ENCODE results near the gene CACNA1I. TPM values are rescaled to one million over a fixed set of nuclear protein-coding genes. Genes with fewer than 3 reads are reported as not detected.

The CACNA1I gene
- total and polyA plus RNA-seq, 2 of the 8 experiments (the other 6 are each of a cell fraction or from before 2014, with no cell fraction given) = 0.77 to 1.2 TPM

- no peak overlapping the region for H2BK15ac ChIP-seq (ENCODE audit: low read length)
- H3K4me3 ChIP-seq (ENCODE audit: extremely low read depth in 1 of 4, insufficient read depth in 2 of 4, low read depth in 3 of 4, low read length in 4 of 4) = no peak overlapping the region
- H3K4me2 ChIP-seq (ENCODE audit: insufficient read depth in 1 of 2, low read depth in 2 of 2, low read length in 2 of 2) = no peak overlapping the region
- no peaks in the 10 kb centered on the region for H3K9me3 ChIP-seq (ENCODE audit: insufficient read depth in 2 of 2, low read depth in 1 of 2, low read length in 1 of 2)
- no peaks in the 10 kb centered on the region for H3K79me1 ChIP-seq (ENCODE audit: low read depth, low read length)
- no peak overlapping the region for H3K18ac ChIP-seq (ENCODE audit: extremely low read depth, low read length)
- H3K27me3 ChIP-seq (replicated peaks in 1 of 4; ENCODE audit: control insufficient read depth in 3 of 4, extremely low read depth in 1 of 4, insufficient read depth in 3 of 4, low read length in 3 of 4) = no peaks in the 10 kb centered on the region
- no peaks in the 10 kb centered on the region for H3K36me3 ChIP-seq (ENCODE audit: control insufficient read depth in 2 of 4, insufficient read depth in 4 of 4, low read length in 3 of 4)
- no peak overlapping the region for H2AK5ac ChIP-seq (ENCODE audit: low read depth, low read length)
- TF ChIP-seq MAFK (IDR thresholded peaks at IDR 0.05; ENCODE audit: low read depth, low read length) = no peak
- no peak for TF ChIP-seq CEBPB (IDR thresholded peaks at IDR 0.05; ENCODE audit: low read depth, low read length)
- TF ChIP-seq CREB1 (IDR thresholded peaks at IDR 0.05) = no peak
- no peak for TF ChIP-seq CBX8 (IDR thresholded peaks at IDR 0.05; ENCODE audit: borderline replicate concordance, low read depth, low read length)
- no peak for TF ChIP-seq FOSL1 (IDR thresholded peaks at IDR 0.05; ENCODE audit: insufficient read depth, low read depth, low read length)
- TF ChIP-seq HDAC6 (IDR thresholded peaks at IDR 0.05; ENCODE audit: low read depth, low read length) = no peak
- no peak overlapping the region for H2BK120ac ChIP-seq (replicated peaks; ENCODE audit: low read depth, low read length)
- ChIA-PET POLR2A (ENCODE audit: partially characterized antibody) (no interaction called here), CTCF (ENCODE audit: partially characterized antibody) (interaction anchor here (0.9 to 1.4 kb wide), 4 partner anchors 10 to 190 kb away, joined by 3 to 5 read pairs (median 4); no protein-coding TSS in a partner anchor)
- H2BK12ac ChIP-seq (ENCODE audit: low read depth, low read length) = no peak overlapping the region
- H3K79me2 ChIP-seq (ENCODE audit: control insufficient read depth in 1 of 2, insufficient read depth in 2 of 2, low read length in 2 of 2) = no peaks in the 10 kb centered on the region
- H3K4ac ChIP-seq (replicated peaks; ENCODE audit: insufficient read length, low read depth, low read length) = no peak overlapping the region
- H3K4me1 ChIP-seq (replicated peaks in 1 of 4; ENCODE audit: control insufficient read depth in 3 of 4, insufficient read depth in 4 of 4, low read length in 3 of 4) = no peaks in the 10 kb centered on the region; a peak in 1 of 7 replicates
- no peak overlapping the region for H4K91ac ChIP-seq (replicated peaks; ENCODE audit: insufficient read length, low read length)
- H2BK5ac ChIP-seq (ENCODE audit: low read depth, low read length) = no peak overlapping the region
- no peak overlapping the region for H3K14ac ChIP-seq (ENCODE audit: insufficient read length)
- no peak for FAIRE-seq
- H3K27ac ChIP-seq (ENCODE audit: low read depth, low read length) = no peak overlapping the region
- H4K5ac ChIP-seq (ENCODE audit: insufficient read length, low read depth, low read length) = no peak overlapping the region
- no peak overlapping the region for H3K9ac ChIP-seq (replicated peaks in 1 of 4; ENCODE audit: extremely low read depth in 1 of 4, low read depth in 3 of 4, low read length in 3 of 4)
- no peak overlapping the region for H3K23ac ChIP-seq (ENCODE audit: insufficient read length)
- H4K8ac ChIP-seq (ENCODE audit: extremely low read depth, insufficient read depth, low read length) = peak overlapping the region; percentile 38; the same call in 1 of the 2 replicates
- H4K20me1 ChIP-seq (replicated peaks in 1 of 2; ENCODE audit: control insufficient read depth in 1 of 2, insufficient read depth in 2 of 2, low read length in 2 of 2) = no peaks in the 10 kb centered on the region
- DNase-seq (ENCODE audit: low read depth in 1 of 2, low spot score in 2 of 2) = no peak
- no peaks in the 10 kb centered on the region for H3K23me2 ChIP-seq (ENCODE audit: low read depth, low read length)
- H2BK20ac ChIP-seq (ENCODE audit: low read length) = no peak overlapping the region
- 85% methylated on average over 9 of the region's 9 CpGs; no CpG with 5 or more reads in 1 of the 2 experiments for WGBS, 2 experiments (ENCODE audit: extremely low coverage in 1 of 2, insufficient coverage in 1 of 2, insufficient read length in 1 of 2, insufficient replicate concordance in 2 of 2, low coverage in 1 of 2, low lambda C conversion rate in 2 of 2, missing lambda C conversion rate in 1 of 2)
- H3K56ac ChIP-seq (replicated peaks; ENCODE audit: insufficient read length, low read depth, low read length) = no peak overlapping the region
- H2AFZ ChIP-seq (ENCODE audit: low read length) = 0 out of 2 replicates have a peak overlapping the region, but pooled peaks have one; percentile 5
Observed at GRCh38 chr22:39724857-39725256, 154.3 kb downstream of the CACNA1I start.
